K562 (cell line): ENCODE results near the gene HLCS. TPM values are rescaled to one million over a fixed set of nuclear protein-coding genes. Genes with fewer than 3 reads are reported as not detected.

Experiments
- BCL6 ChIP-seq: fragments of 250-450 bp; sonication (Bioruptor Pico); IDR thresholded peaks from 2 replicates; pipeline ENCODE4 v1.4.0; 2020
- BHLHE40 ChIP-seq: IDR thresholded peaks from 2 replicates; pipeline ENCODE4 v1.6.1; 2011; ENCODE audit warnings: low read length, improper control_type of control experiment
- CBFB ChIP-seq: sonication (generic); formaldehyde crosslinking; IDR thresholded peaks from 2 replicates; pipeline ENCODE4 v1.4.0; 2020; ENCODE audit warnings: mild to moderate bottlenecking, missing genetic modification reagents
- CEBPB ChIP-seq: fragments of 450-650 bp; IDR thresholded peaks from 2 replicates; pipeline ENCODE4 v1.6.1; 2016; ENCODE audit warnings: missing genetic modification characterization, missing compliant biosample characterization
- CHCHD3 ChIP-seq: fragments of 250-450 bp; sonication (Bioruptor Pico); IDR thresholded peaks from 2 replicates; pipeline ENCODE4 v2.1.2; 2022; ENCODE audit warnings: mild to moderate bottlenecking
- GTF2A2 ChIP-seq: IDR thresholded peaks from 2 replicates; pipeline ENCODE4 v1.6.1; 2016; ENCODE audit warnings: mild to moderate bottlenecking, missing genetic modification characterization, missing compliant biosample characterization
- HNRNPH1 ChIP-seq: fragments of 200-400 bp; formaldehyde crosslinking; optimal IDR thresholded peaks from 2 replicates; pipeline ENCODE3; 2017; ENCODE audit warnings: low read depth, mild to moderate bottlenecking, low read length, moderate library complexity
- ZNF24 ChIP-seq: fragments of 450-650 bp; IDR thresholded peaks from 2 replicates; pipeline ENCODE4 v1.6.1; 2016
- ZNF445 ChIP-seq: fragments of 250-450 bp; sonication (Bioruptor Pico); IDR thresholded peaks from 2 replicates; pipeline ENCODE4 v1.4.0; 2020; ENCODE audit warnings: low read depth, mild to moderate bottlenecking, moderate library complexity
- polyA plus RNA-seq, 8 experiments: library from polyadenylated mRNA; depleted of rRNA in 4 of 8; stranded (reverse) in 5 of 8; unstranded in 3 of 8; fragments of >200 nt; fragmentation: Nextera tagmentation in 2 of 8; fragmentation: Illumina TruSeq in 1 of 8; extraction: Ambion mirVana in 2 of 8; extraction: Trizol in 1 of 8; gene quantifications; 2 replicates each; pipeline versions ENCODE4 v1.2.1 to v1.2.3, GENCODE V29; 2011 to 2014; ENCODE audit warnings: inconsistent platforms in 1 of 8, missing spikeins in 1 of 8
- total RNA-seq, 7 experiments: library from RNA; depleted of rRNA in 6 of 7; stranded (reverse); fragments of >200 nt in 6 of 7; fragmentation: Illumina TruSeq in 2 of 7; extraction: Trizol in 2 of 7; gene quantifications; 2 replicates each; pipeline versions ENCODE4 v1.2.1 to v1.2.3, GENCODE V29; 2011 to 2021; ENCODE audit warnings: low replicate concordance in 1 of 7
- TF ChIP-seq, protein P1 (sequence below): fragments of 250-450 bp; sonication (Bioruptor Pico); IDR thresholded peaks from 2 replicates; pipeline ENCODE4 v1.6.1; 2021; ENCODE audit warnings: mild to moderate bottlenecking
- TF ChIP-seq, protein P2 (sequence below), 3 experiments: fragments of 200-800 bp in 1 of 3; fragments of 250-450 bp in 1 of 3; fragments of 450-650 bp in 1 of 3; sonication (Bioruptor Pico) in 1 of 3; sonication (Bioruptor generic) in 1 of 3; formaldehyde crosslinking in 1 of 3; IDR thresholded peaks; 2 replicates each; pipeline versions ENCODE4 v1.6.1 to v1.8.0; 2016 to 2022; ENCODE audit warnings: mild to moderate bottlenecking in 2 of 3, missing genetic modification characterization in 2 of 3, missing compliant biosample characterization in 1 of 3, moderate library complexity in 1 of 3
- TF ChIP-seq, protein P3 (sequence below): IDR thresholded peaks from 2 replicates; pipeline ENCODE4 v1.6.1; 2016; ENCODE audit warnings: missing genetic modification characterization, missing compliant biosample characterization
- TF ChIP-seq, protein P4 (sequence below): fragments of 250-450 bp; sonication (Bioruptor Pico); IDR thresholded peaks from 2 replicates; pipeline ENCODE4 v1.8.0; 2022; ENCODE audit warnings: moderate library complexity, mild to moderate bottlenecking, inconsistent platforms
- TF ChIP-seq, protein P5 (sequence below): sonication (generic); formaldehyde crosslinking; IDR thresholded peaks from 2 replicates; pipeline ENCODE4 v1.8.0; 2023; ENCODE audit warnings: missing genetic modification reagents, mild to moderate bottlenecking, borderline replicate concordance

HLCS gene
- total and polyA plus RNA-seq, 9 of the 15 experiments (the other 6 are each of a cell fraction or from before 2014, with no cell fraction given), result 3.0 to 21.5 (median 17.1) TPM

DNA sequence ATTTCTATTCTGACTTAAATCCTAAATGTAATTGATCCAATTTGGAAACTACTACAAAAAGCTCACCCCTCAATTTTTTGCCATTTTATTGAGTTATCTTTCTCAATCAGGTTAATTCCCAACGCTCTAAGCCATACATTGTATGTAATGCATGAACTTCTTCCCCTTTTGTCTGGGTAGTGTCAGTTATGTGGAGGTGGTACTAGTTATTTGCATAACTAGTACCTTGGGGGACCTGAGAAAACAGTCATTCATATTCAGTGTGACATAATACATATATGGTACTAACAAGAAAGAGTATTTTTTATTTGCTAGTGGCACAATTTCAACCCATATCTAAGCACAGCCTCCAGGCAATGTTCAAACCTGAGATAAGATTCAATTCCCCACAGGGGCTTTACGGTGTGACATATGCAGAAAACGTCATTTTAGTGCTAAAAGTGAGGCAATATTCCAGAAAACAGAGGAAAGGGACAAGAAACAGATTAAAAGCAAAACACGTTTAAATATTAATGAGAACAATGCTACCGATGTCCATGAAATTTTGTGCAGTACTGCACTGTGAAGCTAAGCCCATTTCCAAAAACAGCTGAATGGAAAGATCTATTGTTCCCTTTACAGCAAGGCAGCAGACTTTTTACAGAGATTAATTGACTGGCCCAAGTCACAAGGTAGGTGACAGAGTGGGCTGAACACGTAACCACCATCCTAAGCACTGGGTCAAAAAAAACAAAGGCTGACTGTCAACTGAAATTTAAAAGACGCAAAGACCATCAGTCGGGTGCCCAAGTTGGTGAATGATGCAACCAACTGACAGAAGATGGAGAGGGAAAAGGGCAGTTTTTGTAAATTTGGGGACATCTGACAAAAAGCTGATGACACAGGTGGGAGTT, 1.4 kb downstream of the HLCS start (continued):
- no peak for TF ChIP-seq CBFB (CRISPR knock-in tag)
- TF ChIP-seq, protein P1, sequence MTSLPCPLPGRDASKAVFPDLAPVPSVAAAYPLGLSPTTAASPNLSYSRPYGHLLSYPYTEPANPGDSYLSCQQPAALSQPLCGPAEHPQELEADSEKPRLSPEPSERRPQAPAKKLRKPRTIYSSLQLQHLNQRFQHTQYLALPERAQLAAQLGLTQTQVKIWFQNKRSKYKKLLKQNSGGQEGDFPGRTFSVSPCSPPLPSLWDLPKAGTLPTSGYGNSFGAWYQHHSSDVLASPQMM (CRISPR knock-in tag), result no peak
- no peak for TF ChIP-seq CHCHD3 (CRISPR knock-in tag)
- TF ChIP-seq, protein P2, sequence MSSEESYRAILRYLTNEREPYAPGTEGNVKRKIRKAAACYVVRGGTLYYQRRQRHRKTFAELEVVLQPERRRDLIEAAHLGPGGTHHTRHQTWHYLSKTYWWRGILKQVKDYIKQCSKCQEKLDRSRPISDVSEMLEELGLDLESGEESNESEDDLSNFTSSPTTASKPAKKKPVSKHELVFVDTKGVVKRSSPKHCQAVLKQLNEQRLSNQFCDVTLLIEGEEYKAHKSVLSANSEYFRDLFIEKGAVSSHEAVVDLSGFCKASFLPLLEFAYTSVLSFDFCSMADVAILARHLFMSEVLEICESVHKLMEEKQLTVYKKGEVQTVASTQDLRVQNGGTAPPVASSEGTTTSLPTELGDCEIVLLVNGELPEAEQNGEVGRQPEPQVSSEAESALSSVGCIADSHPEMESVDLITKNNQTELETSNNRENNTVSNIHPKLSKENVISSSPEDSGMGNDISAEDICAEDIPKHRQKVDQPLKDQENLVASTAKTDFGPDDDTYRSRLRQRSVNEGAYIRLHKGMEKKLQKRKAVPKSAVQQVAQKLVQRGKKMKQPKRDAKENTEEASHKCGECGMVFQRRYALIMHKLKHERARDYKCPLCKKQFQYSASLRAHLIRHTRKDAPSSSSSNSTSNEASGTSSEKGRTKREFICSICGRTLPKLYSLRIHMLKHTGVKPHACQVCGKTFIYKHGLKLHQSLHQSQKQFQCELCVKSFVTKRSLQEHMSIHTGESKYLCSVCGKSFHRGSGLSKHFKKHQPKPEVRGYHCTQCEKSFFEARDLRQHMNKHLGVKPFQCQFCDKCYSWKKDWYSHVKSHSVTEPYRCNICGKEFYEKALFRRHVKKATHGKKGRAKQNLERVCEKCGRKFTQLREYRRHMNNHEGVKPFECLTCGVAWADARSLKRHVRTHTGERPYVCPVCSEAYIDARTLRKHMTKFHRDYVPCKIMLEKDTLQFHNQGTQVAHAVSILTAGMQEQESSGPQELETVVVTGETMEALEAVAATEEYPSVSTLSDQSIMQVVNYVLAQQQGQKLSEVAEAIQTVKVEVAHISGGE (CRISPR knock-in tag; IDR thresholded peaks at IDR 0.05), result no peak
- TF ChIP-seq, protein P3, sequence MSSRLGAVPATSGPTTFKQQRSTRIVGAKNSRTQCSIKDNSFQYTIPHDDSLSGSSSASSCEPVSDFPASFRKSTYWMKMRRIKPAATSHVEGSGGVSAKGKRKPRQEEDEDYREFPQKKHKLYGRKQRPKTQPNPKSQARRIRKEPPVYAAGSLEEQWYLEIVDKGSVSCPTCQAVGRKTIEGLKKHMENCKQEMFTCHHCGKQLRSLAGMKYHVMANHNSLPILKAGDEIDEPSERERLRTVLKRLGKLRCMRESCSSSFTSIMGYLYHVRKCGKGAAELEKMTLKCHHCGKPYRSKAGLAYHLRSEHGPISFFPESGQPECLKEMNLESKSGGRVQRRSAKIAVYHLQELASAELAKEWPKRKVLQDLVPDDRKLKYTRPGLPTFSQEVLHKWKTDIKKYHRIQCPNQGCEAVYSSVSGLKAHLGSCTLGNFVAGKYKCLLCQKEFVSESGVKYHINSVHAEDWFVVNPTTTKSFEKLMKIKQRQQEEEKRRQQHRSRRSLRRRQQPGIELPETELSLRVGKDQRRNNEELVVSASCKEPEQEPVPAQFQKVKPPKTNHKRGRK (tag), result no peak
- TF ChIP-seq ZNF445 (CRISPR knock-in tag), result no peak
- peak; percentile 84 for TF ChIP-seq CEBPB (tag)
- no peak for TF ChIP-seq HNRNPH1
- peak; percentile 5; the same call in 1 of the 2 replicates for TF ChIP-seq GTF2A2 (tag)
- TF ChIP-seq, protein P4, sequence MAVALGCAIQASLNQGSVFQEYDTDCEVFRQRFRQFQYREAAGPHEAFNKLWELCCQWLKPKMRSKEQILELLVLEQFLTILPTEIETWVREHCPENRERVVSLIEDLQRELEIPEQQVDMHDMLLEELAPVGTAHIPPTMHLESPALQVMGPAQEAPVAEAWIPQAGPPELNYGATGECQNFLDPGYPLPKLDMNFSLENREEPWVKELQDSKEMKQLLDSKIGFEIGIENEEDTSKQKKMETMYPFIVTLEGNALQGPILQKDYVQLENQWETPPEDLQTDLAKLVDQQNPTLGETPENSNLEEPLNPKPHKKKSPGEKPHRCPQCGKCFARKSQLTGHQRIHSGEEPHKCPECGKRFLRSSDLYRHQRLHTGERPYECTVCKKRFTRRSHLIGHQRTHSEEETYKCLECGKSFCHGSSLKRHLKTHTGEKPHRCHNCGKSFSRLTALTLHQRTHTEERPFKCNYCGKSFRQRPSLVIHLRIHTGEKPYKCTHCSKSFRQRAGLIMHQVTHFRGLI (CRISPR knock-in tag), result no peak
- TF ChIP-seq, protein P5, sequence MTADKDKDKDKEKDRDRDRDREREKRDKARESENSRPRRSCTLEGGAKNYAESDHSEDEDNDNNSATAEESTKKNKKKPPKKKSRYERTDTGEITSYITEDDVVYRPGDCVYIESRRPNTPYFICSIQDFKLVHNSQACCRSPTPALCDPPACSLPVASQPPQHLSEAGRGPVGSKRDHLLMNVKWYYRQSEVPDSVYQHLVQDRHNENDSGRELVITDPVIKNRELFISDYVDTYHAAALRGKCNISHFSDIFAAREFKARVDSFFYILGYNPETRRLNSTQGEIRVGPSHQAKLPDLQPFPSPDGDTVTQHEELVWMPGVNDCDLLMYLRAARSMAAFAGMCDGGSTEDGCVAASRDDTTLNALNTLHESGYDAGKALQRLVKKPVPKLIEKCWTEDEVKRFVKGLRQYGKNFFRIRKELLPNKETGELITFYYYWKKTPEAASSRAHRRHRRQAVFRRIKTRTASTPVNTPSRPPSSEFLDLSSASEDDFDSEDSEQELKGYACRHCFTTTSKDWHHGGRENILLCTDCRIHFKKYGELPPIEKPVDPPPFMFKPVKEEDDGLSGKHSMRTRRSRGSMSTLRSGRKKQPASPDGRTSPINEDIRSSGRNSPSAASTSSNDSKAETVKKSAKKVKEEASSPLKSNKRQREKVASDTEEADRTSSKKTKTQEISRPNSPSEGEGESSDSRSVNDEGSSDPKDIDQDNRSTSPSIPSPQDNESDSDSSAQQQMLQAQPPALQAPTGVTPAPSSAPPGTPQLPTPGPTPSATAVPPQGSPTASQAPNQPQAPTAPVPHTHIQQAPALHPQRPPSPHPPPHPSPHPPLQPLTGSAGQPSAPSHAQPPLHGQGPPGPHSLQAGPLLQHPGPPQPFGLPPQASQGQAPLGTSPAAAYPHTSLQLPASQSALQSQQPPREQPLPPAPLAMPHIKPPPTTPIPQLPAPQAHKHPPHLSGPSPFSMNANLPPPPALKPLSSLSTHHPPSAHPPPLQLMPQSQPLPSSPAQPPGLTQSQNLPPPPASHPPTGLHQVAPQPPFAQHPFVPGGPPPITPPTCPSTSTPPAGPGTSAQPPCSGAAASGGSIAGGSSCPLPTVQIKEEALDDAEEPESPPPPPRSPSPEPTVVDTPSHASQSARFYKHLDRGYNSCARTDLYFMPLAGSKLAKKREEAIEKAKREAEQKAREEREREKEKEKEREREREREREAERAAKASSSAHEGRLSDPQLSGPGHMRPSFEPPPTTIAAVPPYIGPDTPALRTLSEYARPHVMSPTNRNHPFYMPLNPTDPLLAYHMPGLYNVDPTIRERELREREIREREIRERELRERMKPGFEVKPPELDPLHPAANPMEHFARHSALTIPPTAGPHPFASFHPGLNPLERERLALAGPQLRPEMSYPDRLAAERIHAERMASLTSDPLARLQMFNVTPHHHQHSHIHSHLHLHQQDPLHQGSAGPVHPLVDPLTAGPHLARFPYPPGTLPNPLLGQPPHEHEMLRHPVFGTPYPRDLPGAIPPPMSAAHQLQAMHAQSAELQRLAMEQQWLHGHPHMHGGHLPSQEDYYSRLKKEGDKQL (CRISPR knock-in tag), result no peak
- no peak for TF ChIP-seq BCL6
- TF ChIP-seq ZNF24, result no peak; the same call in 1 of the 2 replicates
- no peak for TF ChIP-seq BHLHE40
